ENCODE data around the gene PI4KA.
"Not testable (repeated sequence)": the region's sequence is repeated elsewhere in the genome, so short reads cannot be mapped to it uniquely, and the experiment has no call there.

GRCh38 chr22:20694256-20694655 is 164.4 kb downstream of the PI4KA start:
- not testable (repeated sequence) for TF ChIP-seq POLR2A (IDR thresholded peaks at IDR 0.05; ENCODE audit: low read depth); EP300 (IDR thresholded peaks at IDR 0.05); CTCF (IDR thresholded peaks at IDR 0.05)

Data from esophagus muscularis mucosa (tissue), 4 donors.